ENCODE measurements around the gene STK39.

The STK39 gene

DNA sequence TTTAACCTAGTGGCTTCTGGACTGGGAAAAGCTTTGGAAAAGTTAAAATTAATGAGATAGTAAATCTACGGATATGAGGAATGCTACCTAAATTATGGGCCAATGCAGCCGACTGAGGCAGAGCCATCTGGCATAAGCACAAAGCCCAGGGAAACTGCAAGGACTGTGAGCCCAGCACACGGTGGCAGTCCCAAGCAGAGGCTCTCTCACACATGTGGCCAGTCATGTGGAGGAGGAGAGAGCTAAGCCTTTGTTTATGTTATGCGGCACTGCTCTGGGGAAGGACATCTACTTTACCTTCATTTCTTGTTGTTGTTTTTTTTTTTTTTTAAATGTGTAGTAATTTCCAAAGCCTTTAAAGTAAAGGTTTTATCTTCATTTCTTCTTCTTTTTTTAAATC is 267.0 kb downstream of the STK39 start:
- no peak for DNase-seq

DNA sequence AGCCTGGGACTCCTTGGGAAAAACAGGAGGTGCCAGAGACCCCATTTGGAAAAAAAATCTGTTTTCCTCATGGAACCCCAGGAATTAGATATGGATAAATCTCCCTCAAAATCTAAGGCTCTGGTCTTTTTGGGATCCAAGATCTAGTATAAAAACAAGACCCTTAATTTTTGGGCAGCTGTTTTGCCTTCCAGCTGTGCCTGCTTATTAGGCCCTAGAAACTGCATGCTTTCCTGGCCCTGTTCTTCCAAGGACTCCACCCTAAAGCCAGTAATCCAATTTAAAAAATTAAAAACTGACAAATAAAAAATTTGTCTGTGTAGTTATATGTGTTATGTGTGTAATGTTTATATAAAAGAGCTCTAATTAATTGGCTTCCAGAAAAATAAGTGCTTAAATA is 274.6 kb downstream of the STK39 start:
- no peak for DNase-seq

DNA sequence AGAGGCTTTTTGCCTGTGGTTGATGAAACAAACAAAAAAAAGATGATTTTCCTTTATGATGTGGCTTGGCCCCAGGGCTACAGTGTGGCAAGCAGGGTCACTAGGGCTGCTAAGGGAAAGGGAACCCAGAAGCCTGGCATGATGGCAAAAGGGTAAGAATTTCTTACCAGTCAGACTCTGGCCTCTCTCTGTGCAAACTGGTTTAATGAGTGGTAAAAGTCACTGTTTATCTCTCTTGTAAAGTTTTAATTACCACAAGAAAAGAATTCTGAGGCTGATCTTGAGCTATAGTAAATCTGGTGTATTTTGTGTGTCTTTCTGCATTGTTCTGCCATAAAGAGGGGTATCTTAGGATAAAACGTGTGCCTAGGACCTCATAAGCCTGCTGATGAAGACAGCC is 275.4 kb downstream of the STK39 start:
- no peak for DNase-seq

DNA sequence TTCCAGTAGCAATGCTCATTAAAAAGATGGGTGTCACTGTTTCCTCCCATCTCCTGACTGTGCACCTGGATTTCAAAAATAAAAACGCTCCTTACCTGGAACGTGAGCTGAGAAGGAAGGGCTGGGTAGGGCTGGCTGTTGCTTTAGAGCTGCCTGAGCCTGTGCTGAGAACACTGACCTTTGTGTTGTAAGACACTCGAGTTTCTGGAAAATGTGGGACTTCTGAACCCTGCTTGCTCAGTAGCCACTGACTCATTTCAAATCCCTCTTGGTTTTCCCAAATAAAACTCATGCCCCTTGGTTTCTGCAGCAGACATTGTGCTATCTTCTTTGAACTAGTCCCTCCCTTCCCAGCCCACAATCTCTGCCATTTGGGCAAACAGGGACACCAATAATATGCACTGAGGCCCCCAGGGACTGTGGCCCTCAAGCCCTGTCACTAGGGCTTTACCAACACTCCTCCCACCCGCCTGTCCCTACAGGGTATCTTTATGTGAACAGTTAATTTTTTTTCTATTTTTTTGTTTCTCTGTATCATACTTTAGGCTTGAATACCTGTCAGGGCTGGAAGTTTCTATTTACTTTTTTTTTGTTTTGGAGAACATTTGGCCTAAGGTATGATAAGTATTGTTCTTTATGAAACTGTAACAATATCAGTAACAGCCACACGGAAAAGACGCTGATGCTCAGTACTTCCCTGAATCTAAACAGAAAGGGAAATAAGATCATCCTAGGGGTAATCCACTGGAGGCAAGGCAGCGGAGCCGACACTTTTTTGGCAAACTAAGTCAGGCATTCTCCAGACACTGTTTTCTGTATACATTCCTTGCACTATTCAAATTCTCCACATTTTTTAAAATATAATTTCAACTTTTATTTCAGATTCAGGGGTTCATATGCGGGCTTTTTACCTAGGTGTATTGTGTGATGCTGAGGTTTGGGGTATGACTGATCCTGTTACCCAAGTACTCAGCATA is 280.2 kb downstream of the STK39 start:
- no peak for DNase-seq

DNA sequence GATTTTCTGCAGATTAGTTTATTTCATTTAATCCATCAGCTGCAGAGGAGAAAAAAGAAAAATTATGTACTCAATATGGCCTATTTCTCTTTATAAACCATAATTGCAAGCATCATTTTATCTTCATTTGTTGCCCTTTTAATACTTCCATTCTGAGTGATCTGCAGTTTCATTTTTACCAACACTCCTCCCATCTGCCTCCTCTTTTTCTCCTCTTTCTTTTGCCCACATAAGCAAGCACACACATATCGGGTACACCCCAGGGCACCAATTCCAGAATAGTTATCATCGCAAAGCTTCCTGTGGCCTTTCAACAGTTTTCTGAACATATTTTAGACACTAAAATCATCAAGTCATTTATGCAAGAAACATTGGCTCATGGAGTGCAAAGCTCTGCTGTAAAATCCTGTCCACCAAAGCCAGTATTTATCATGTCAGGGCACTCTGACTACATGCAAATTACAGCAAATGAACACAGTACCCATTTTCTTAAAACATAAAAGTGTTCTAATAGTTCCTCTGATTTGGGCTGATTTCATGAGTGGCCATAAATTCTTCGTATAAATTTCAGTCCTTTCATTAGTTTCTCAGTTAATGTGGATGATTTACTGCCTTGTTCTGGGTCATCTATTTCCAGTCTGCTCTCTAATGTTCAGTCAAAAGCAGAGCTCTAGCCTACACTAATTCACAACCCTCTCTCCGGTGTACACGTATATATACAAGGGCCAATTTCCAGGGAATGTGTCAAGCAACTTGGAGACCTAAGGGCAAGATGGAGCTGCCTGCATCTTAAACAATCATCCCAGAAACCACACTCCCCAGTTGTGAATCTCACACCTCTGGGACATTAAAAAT is 281.3 kb downstream of the STK39 start:
- no peak for DNase-seq

DNA sequence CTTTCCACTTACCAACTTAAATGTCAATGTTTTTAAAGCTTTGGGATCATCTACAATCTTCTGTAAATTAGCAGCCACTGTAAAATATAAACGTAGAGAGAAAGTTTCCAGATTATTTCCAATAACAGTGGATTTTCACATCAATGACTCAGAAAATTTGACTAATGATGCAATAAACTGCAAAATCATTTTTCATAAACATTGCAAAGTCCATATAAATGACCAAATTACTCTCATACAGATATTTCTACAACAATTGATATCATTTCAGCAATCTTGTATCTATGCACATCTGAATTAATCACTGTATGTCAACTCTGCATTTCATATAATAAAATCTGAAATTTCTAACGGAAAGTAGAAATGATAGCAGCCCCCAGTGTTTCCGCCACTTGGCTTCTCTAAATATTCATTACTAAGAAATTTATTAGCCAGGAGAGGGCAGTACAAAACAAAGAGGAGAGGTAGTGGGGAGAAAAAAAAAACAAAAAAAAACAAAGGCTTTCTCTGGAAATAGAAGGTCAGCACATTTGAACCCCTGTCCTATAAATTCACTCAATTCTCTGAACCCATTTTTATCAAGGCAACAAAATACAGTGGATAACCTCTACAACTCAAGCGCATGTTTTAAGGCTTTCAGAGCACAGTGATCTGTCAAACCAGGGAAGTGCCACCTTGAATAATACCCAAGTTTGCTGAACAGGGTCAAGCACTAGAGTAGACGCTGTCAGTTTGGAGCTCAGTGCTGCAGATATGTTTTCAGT is 282.6 kb downstream of the STK39 start:
- DNase-seq: no peak

GRCh38 chr2:167963899-167964649 is 283.3 kb downstream of the STK39 start:
- DNase-seq: no peak

DNA sequence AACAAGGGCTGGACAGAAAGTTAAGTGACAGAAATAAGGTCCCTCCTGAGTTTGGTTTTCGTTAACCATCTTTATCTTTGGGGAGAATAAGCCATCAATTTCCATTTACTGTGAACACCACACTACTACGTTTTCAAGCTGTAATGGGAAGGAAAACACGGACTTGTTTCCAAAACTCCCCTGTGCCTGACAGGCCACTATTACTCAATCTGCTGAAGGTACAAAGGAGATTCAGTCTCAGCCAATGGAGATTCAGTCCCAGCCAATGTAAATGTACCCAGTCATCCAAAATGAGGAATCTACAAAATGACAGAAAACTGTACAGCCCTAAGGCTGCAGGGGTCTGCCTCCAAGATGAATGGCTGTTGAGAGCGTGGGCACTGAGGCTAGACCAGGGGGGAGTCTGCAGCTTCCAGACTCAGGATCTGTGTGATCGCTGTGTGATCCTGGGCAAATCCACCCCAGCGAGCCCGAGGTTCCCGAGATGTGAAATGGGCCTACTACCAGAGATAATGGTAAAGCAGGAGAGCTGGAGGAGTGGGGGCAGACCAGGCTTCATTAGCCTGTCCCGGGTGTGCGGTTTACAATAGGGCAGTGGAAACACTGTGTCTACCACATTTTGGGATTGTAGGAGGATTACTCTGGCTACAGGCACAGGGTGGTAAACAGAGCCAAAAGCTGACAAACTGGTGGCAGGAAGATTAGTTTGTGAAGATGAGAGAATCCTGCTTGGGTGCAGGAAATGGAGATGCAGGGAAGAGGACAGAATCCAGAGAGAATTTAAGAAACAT is 284.8 kb downstream of the STK39 start:
- DNase-seq: no peak

DNA sequence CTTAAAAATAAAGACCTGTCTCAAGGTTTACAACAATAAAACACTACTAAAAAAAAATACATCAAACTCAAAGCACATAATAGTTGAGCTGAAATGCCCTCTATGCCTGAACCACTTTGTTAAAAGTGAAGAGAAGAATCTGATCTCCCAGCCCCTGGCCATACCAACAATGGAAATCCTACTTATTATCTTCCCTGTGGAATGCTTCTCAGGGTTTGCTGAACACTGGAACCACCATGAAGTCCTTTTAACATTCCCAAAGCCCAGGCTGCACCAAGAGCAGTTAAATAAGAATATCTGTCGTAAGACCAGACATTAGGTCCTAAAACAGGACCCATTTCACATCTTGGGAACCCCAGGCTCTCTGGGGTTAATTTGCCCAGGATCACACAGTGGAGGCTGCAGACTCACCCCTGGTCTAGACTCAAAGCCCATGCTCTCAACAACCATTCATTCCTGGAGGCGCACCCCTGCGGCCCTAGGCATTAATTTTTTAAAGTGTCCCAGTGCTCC is 285.8 kb downstream of the STK39 start:
- no peak for DNase-seq

GRCh38 chr2:167960089-167960747 is 287.2 kb downstream of the STK39 start:
- no peak for DNase-seq

DNA sequence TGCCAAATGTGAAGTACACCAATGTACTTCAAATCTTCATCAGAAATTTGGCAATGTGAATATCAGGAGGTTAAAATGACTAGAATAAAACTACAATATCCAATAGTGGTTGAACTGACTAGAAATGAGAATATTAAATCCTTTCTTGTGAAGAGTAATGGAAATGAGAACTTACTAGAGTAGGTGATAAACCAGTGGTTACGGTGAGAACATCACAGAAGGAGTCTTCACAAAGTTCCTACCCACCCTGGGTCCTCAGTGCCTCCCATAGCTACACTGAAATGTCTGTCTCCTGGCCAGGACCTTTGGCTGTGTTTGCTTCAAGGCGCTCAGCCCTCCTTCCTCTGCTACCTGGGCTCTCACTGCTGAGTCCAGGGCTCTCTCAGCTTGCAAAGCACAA is 289.7 kb downstream of the STK39 start:
- DNase-seq: no peak

DNA sequence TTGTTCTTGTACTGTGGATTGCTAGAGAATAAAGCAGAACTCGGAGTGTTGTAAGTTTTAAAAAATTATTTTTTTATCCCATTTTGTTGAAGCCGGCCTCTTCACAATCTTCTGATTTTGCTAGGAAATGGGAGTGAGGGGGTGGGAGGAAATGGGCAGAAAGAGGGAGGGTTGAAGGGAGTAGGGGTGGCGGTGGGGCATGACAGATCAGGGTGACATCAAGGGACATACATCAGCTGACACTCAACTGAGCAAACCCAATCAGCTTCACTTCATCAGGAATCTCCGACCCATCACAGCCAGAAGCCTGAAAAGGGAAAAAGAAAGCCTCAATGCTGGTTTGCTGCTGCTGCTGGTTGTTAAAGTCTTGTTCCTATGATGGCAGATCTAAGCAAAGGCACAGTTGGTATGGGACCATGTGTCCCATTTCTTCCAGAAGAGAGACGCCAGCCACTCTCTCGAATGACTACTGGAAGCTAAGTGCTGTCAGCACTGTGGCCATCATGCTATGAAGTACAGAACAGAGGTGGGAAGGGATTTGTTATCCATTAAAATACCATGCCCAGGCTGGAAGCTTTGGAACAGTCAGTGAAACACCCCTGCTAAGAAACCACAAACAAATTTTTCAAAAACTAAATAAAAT is 292.0 kb downstream of the STK39 start:
- no peak for DNase-seq

DNA sequence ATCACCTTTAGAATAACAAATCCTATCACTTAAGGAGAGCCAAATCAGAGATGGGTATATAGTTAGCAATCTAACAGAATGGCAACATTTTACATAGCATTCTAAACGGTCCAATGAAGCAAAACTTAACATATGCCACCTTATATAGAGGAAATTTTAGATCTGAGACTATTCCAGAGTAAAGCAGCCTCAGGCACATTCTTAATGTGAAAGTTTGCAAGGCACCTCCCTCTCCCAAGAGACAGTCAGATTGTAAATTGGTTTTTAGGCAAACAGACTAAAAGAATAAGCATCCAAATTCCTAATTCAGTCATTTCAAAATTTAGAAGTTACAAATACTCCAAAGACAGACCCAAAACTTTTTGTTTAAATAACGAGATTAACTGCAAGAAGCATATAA is 292.9 kb downstream of the STK39 start:
- DNase-seq: no peak

GRCh38 chr2:167953776-167954175 is 293.6 kb downstream of the STK39 start:
- DNase-seq: no peak

GRCh38 chr2:167950571-167950970 is 296.8 kb downstream of the STK39 start:
- no peak for DNase-seq

- no peak for DNase-seq
Measured at GRCh38 chr2:167946441-167946841, 301.0 kb downstream of the STK39 start.

GRCh38 chr2:167945660-167946368 is 301.6 kb downstream of the STK39 start:
- DNase-seq: no peak

GRCh38 chr2:167944825-167945659 is 302.4 kb downstream of the STK39 start:
- DNase-seq: no peak

DNA sequence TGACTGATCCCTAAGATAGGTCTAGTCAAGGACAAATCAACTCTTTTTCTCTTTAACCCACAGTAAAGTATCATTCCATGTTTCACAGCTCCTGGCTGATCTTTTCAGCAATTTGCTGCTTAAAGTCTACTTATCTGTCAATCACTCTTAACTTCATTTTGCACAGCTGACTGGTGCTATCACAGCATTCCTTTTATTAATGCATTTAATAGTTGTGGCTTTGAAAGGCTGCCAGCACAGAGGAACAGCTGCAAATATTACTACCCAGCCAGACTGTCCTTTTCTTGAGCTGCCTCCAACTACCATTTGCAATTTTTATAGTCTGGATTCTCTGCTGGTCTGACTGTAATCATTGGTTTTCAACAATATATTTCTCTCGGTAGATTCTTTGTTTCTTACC is 303.5 kb downstream of the STK39 start:
- no peak for DNase-seq

Measured in NCI-H1436 treated with DMSO at 0.1 percent for 48 hours (cell line).